Amygdala (tissue), 56 donors: Measurements from ENCODE around the gene TMCC1.
"Not testable (repeated sequence)": the region's sequence is repeated elsewhere in the genome, so short reads cannot be mapped to it uniquely, and the experiment has no call there.

Experiments
- DNase-seq, 56 donors: peaks; one replicate each; lab custom pipeline; 2025; lab: John Stamatoyannopoulos, UW

TMCC1 gene

GRCh38 chr3:129897026-129897425 is 3.5 kb upstream of the TMCC1 start:
- no peak for DNase-seq

GRCh38 chr3:129892857-129893580 is 492 bp downstream of the TMCC1 start:
- DNase-seq, result peak in 33 of 56 donors; percentile 30 to 87 (median 57)

- peak in 9 of 56 donors; percentile 4 to 39 (median 27) for DNase-seq
Measured at GRCh38 chr3:129892486-129892856, 1.0 kb downstream of the TMCC1 start.

GRCh38 chr3:129890891-129891290 is 2.6 kb downstream of the TMCC1 start:
- no peak for DNase-seq

- DNase-seq, result no peak
Measured at GRCh38 chr3:129890125-129890524, 3.4 kb downstream of the TMCC1 start.

GRCh38 chr3:129888771-129889170 is 4.7 kb downstream of the TMCC1 start:
- no peak for DNase-seq

GRCh38 chr3:129881261-129881660 is 12.2 kb downstream of the TMCC1 start:
- DNase-seq, result no peak

- no peak for DNase-seq
Measured at GRCh38 chr3:129878355-129878754, 15.2 kb downstream of the TMCC1 start.

- not testable (repeated sequence) for DNase-seq
Measured at GRCh38 chr3:129874479-129874878, 19.0 kb downstream of the TMCC1 start.

- DNase-seq, result no peak
Measured at GRCh38 chr3:129868912-129869311, 24.6 kb downstream of the TMCC1 start.

GRCh38 chr3:129867506-129868124 is 25.9 kb downstream of the TMCC1 start:
- no peak for DNase-seq

GRCh38 chr3:129865806-129866205 is 27.7 kb downstream of the TMCC1 start:
- no peak for DNase-seq

- DNase-seq, result no peak
Measured at GRCh38 chr3:129864519-129864918, 29.0 kb downstream of the TMCC1 start.

GRCh38 chr3:129859272-129859671 is 34.2 kb downstream of the TMCC1 start:
- DNase-seq, result no peak

GRCh38 chr3:129857899-129858298 is 35.6 kb downstream of the TMCC1 start:
- DNase-seq, result no peak

- not testable (repeated sequence) for DNase-seq
Measured at GRCh38 chr3:129856790-129857189, 36.7 kb downstream of the TMCC1 start.

- DNase-seq, result no peak
Measured at GRCh38 chr3:129855832-129856419, 37.6 kb downstream of the TMCC1 start.

GRCh38 chr3:129855170-129855831 is 38.2 kb downstream of the TMCC1 start:
- DNase-seq, result peak in 3 of 56 donors; percentile 1 to 21 (median 2)

- no peak for DNase-seq
Measured at GRCh38 chr3:129854460-129854859, 39.1 kb downstream of the TMCC1 start.

GRCh38 chr3:129845956-129846355 is 47.6 kb downstream of the TMCC1 start:
- DNase-seq, result peak in 1 of 56 donors; percentile 6

GRCh38 chr3:129840707-129841360 is 52.7 kb downstream of the TMCC1 start:
- DNase-seq, result no peak
